ENCODE data around the gene GRIP1. TPM values are rescaled to one million over a fixed set of nuclear protein-coding genes. Genes with fewer than 3 reads are reported as not detected.
"Not testable (repeated sequence)": the region's sequence is repeated elsewhere in the genome, so short reads cannot be mapped to it uniquely, and the experiment has no call there.

Gene GRIP1
- total RNA-seq, 2 experiments from 2014 or later = 0.53 to 2.4 TPM

DNA sequence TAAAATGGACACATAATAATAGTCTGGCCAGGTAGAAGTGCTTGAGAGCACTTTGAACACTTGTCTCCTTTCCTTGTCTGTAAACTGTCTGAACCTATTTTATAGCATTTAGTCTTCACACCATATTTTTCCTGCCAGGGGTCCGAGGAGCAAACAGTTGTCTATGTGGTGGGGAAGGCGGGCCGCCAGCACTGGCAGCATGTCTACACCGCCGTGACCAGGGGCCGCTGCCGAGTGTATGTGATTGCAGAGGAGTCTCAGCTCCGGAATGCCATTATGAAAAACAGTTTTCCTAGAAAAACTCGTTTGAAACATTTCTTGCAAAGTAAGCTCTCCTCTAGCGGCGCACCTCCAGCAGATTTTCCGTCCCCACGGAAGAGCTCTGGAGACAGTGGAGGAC is 347.9 kb downstream of the GRIP1 start:
- ATAC-seq (no peak), DNase-seq (no peak)
- intact Hi-C loops (cut with DNase I, micrococcal nuclease) = no loop called here
- Mint-ChIP-seq H3K27ac (no peak overlapping the region), H3K4me3 (no peak overlapping the region), H3K36me3 (ENCODE audit: low read depth) (peaks cover 49% of the 10 kb centered on the region), H3K27me3 (no peaks in the 10 kb centered on the region), H3K4me1 (peaks cover 24% of the 10 kb centered on the region), H3K9me3 (ENCODE audit: low read depth) (no peaks in the 10 kb centered on the region)
- POLR2A ChIA-PET = no interaction called here
- CTCF ChIA-PET = no interaction called here

DNA sequence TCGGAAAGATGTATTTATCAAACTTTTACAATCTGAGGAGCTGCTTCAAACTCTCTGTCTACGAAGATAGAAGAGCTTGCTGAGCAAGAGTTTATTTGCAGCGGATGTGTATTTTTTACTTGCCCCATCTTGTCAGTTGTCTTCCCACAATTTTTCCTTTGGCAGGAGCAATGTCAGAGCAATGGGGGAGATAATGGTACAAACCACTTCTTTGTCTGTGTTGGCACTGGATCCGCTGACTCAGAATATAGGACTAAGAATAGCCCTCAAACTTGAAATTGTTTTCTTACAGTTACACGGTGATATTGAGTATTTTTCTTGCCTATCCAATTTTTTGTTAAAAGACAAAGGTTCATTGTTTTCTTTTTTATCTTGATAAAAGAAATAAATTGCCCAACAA is 348.9 kb downstream of the GRIP1 start:
- DNase-seq (no peak), ATAC-seq (no peak)
- H3K9me3 Mint-ChIP-seq (ENCODE audit: low read depth) = no peaks in the 10 kb centered on the region
- no peak overlapping the region for H3K4me3 Mint-ChIP-seq
- H3K27me3 Mint-ChIP-seq = no peaks in the 10 kb centered on the region
- CTCF ChIA-PET = interaction anchor here (1.0 kb wide), 1 partner anchor 11 kb away, joined by 3 read pairs; no protein-coding TSS in a partner anchor
- H3K27ac Mint-ChIP-seq = no peak overlapping the region
- intact Hi-C loops (cut with DNase I, micrococcal nuclease) = no loop called here
- POLR2A ChIA-PET = no interaction called here
- peaks cover 58% of the 10 kb centered on the region for H3K36me3 Mint-ChIP-seq (ENCODE audit: low read depth)
- H3K4me1 Mint-ChIP-seq = peaks cover 24% of the 10 kb centered on the region

DNA sequence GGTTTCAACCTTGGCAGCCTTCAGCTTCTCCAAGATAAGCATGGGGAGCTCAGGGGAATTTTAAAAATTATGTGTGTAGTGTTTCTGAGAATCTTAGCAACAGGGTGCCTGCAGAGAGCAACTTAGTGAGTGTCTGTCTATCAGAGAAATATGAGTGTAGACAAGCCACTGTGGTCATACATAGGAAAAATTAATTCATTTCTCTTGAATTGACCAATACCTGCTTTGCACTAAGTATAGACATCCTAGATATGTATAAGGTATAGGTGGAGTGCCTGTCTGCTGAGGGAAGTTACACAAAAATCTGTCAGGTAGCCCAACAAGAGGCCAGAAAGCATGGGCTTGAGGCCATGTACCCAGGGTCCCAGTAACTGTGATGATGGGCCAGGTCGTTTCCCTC is 355.9 kb downstream of the GRIP1 start:
- no peak for DNase-seq
- CTCF ChIA-PET = no interaction called here
- no peaks in the 10 kb centered on the region for H3K27me3 Mint-ChIP-seq

DNA sequence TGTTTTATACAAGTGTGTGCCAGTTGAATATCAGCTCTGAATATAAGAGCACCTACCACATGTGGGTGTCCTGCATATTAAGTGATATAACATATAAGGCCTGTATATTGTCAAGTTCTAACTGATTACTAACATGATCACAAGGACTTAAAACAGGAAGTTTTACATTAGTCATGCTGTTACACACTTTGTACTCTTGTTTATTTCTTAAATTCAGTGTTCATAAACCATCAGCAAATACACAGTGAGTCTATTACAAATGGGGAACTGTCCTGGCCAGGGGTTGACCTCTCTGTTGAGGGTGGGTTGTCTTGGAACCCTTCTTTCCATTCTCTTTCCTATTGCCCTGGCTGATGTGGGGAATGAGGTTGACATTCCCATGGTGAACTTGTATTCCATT is 357.4 kb downstream of the GRIP1 start:
- Mint-ChIP-seq H3K36me3 (ENCODE audit: low read depth) (peaks cover 62% of the 10 kb centered on the region), H3K4me3 (no peak overlapping the region), H3K9me3 (ENCODE audit: low read depth) (no peaks in the 10 kb centered on the region), H3K27me3 (no peaks in the 10 kb centered on the region), H3K27ac (peak overlapping the region; percentile 35), H3K4me1 (peaks cover 35% of the 10 kb centered on the region)
- ChIA-PET POLR2A (no interaction called here), CTCF (interaction anchor here (0.8 kb wide), 1 partner anchor 12 kb away, joined by 3 read pairs; no protein-coding TSS in a partner anchor)
- ATAC-seq = peak; percentile 30
- no peak for DNase-seq
- intact Hi-C loops (cut with DNase I, micrococcal nuclease) = no loop called here

More for the DNA sequence above, 355.9 kb downstream of the GRIP1 start:
- Mint-ChIP-seq H3K9me3 (ENCODE audit: low read depth) (no peaks in the 10 kb centered on the region), H3K27ac (peak overlapping the region; percentile 49), H3K4me3 (no peak overlapping the region), H3K36me3 (ENCODE audit: low read depth) (peaks cover 65% of the 10 kb centered on the region), H3K4me1 (peaks cover 32% of the 10 kb centered on the region)
- POLR2A ChIA-PET = no interaction called here
- intact Hi-C loops (cut with DNase I, micrococcal nuclease) = no loop called here
- ATAC-seq = peak; percentile 51

DNA sequence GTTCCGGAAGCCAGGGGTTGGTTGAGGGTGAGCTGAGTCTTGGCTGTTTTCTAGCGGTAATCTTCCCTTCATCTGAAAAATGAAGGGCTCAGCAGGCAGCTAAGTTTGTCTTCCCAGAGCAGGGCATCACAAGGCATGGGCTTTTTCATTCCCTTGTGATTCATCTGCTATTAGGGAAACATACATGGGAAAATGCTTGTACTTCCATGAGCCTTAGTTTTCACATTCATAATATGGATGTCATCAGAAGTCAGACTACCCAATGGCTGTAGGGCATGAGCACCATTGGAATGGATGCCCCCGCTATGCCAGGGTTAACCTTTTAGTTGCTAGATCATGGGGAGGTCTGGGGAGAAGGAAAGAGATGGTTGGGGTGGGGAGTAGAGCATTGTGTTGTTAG is 357.9 kb downstream of the GRIP1 start:
- Mint-ChIP-seq H3K4me3 (no peak overlapping the region), H3K27ac (no peak overlapping the region), H3K27me3 (no peaks in the 10 kb centered on the region), H3K36me3 (ENCODE audit: low read depth) (peaks cover 60% of the 10 kb centered on the region), H3K9me3 (ENCODE audit: low read depth) (no peaks in the 10 kb centered on the region), H3K4me1 (peaks cover 37% of the 10 kb centered on the region)
- ATAC-seq = no peak
- intact Hi-C loops (cut with DNase I, micrococcal nuclease) = no loop called here
- CTCF ChIA-PET = interaction anchor here (0.9 kb wide), 1 partner anchor 11 kb away, joined by 3 read pairs; no protein-coding TSS in a partner anchor
- POLR2A ChIA-PET = no interaction called here
- DNase-seq = no peak

DNA sequence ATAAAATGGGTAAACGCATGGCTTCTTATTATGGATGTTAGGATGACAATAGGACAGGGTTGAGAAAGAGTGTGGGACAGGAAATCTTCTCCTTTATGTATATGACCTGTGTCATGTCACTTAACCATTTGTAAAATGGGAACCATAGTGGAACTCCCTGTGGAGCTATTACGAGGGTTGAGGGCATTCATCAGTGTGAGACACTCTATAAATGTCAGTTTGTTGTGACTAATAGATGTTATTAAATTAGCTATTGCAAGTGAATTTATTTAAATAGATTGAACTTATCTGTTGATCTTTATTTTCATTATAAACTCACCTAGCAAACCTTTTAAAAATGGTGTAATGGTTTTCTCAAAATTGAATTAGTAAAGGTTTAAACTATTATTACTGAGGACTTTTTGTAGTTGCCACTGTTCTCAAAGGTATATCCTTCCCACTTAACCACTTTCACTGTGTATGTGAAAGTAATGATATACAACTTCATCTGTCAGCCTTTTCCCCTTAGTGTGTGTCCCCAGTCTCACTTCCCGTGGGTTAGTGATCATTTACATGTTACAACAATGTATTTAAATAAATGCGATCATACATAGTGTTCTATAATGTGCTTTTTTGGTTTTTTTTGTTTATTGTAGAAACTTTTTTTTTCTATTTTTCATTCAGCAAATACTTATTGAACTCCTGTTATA is 359.5 kb downstream of the GRIP1 start:
- peaks cover 52% of the 10 kb centered on the region for H3K36me3 Mint-ChIP-seq (ENCODE audit: low read depth)
- no peak overlapping the region for H3K4me3 Mint-ChIP-seq
- POLR2A ChIA-PET = no interaction called here
- DNase-seq (no peak), ATAC-seq (no peak)
- no peaks in the 10 kb centered on the region for H3K27me3 Mint-ChIP-seq
- H3K9me3 Mint-ChIP-seq (ENCODE audit: low read depth) = no peaks in the 10 kb centered on the region
- peaks cover 43% of the 10 kb centered on the region for H3K4me1 Mint-ChIP-seq
- CTCF ChIA-PET = interaction anchor here (1.0 kb wide), 1 partner anchor 10 kb away, joined by 3 read pairs; no protein-coding TSS in a partner anchor
- intact Hi-C loops (cut with DNase I, micrococcal nuclease) = no loop called here
- no peak overlapping the region for H3K27ac Mint-ChIP-seq

DNA sequence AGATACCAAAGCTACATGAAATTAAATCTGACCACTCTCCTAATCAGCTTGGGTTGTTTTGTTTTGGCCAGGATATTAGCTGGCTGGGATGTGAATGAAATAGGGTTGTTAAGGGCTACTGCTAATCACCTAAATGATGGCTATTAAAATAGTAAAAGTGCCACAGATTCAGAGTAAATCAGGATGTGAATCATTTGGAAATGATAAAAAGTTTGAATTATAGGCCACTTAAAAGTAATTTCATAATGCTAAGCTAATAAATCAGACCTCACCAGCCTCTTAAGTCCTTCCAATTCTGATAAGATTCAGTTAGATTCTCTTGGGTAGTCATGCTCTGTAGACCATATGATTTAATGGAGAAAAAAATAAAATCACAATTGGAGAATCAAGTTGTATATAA is 364.6 kb downstream of the GRIP1 start:
- POLR2A ChIA-PET = interaction anchor here (1.2 kb wide), 1 partner anchor 12 kb away, joined by 3 read pairs; the partner anchor contains the start of gene HELB
- Mint-ChIP-seq H3K36me3 (ENCODE audit: low read depth) (peaks cover 58% of the 10 kb centered on the region), H3K4me3 (no peak overlapping the region), H3K27me3 (no peaks in the 10 kb centered on the region), H3K4me1 (peaks cover 63% of the 10 kb centered on the region), H3K9me3 (ENCODE audit: low read depth) (no peaks in the 10 kb centered on the region), H3K27ac (no peak overlapping the region)
- CTCF ChIA-PET = interaction anchor here (1.2 to 1.4 kb wide), 2 partner anchors 116 to 380 kb away, joined by 3 read pairs; no protein-coding TSS in a partner anchor
- intact Hi-C loops (cut with DNase I, micrococcal nuclease) = no loop called here
- ATAC-seq = no peak
- DNase-seq = no peak

DNA sequence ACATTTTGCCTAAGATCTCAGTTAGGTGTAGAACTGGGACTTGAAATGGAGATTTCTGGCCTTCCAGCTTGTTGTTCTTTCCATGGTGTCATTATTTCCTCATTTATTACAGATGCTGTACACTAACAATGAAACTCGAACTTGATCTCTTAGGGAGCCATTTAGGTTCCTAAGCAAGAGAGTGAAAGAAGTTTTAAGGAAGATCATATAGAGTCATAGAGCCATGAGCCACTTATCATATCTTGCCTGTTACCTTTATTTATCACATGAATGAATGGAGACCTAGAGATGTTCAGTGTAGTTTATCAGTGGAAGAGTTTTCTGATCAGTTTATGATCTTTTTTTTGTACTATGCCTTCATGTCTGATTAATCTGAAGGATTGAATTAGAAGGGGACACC is 366.7 kb downstream of the GRIP1 start:
- POLR2A ChIA-PET = no interaction called here

DNA sequence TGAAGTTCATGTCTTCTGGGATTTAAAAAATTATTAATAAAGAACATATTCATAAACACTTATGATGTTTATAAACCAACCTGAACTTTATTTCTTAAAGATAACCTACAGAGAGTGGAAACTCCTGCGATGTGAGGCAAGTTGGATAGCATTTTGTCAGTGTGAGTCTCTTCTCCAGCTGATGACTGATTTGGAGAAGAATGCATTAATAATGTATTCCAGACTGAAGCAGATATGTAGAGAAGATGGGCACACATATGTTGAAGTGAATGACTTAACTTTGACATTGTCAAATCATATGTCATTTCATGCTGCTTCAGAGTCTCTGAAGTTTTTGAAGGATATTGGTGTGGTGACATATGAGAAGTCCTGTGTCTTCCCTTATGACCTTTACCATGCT is 369.3 kb downstream of the GRIP1 start:
- H3K36me3 Mint-ChIP-seq (ENCODE audit: low read depth) = peaks cover 75% of the 10 kb centered on the region
- H3K27me3 Mint-ChIP-seq = no peaks in the 10 kb centered on the region
- intact Hi-C loops (cut with DNase I, micrococcal nuclease) = loop anchor here in 1 of 2 experiments (10.0 kb wide), 2 partner anchors 1635 to 1905 kb away; partner anchors contain the start of gene XPOT
- H3K9me3 Mint-ChIP-seq (ENCODE audit: low read depth) = no peaks in the 10 kb centered on the region
- peaks cover 76% of the 10 kb centered on the region for H3K4me1 Mint-ChIP-seq
- ChIA-PET CTCF (interaction anchor here (1.2 kb wide), 1 partner anchor 12 kb away, joined by 3 read pairs; no protein-coding TSS in a partner anchor), POLR2A (no interaction called here)
- no peak overlapping the region for H3K27ac Mint-ChIP-seq
- DNase-seq = no peak
- ATAC-seq = peak; percentile 31
- no peak overlapping the region for H3K4me3 Mint-ChIP-seq

More for the DNA sequence above, 366.7 kb downstream of the GRIP1 start:
- Mint-ChIP-seq H3K4me3 (no peak overlapping the region), H3K27me3 (no peaks in the 10 kb centered on the region), H3K27ac (peak overlapping the region; percentile 59), H3K4me1 (peaks cover 66% of the 10 kb centered on the region), H3K9me3 (ENCODE audit: low read depth) (no peaks in the 10 kb centered on the region), H3K36me3 (ENCODE audit: low read depth) (peaks cover 60% of the 10 kb centered on the region)
- ATAC-seq (peak; percentile 64), DNase-seq (no peak)
- intact Hi-C loops (cut with DNase I, micrococcal nuclease) = loop anchor here in 1 of 2 experiments (1.0 kb wide), 1 partner anchor 8 kb away; no protein-coding TSS in a partner anchor
- CTCF ChIA-PET = interaction anchor here (1.4 to 1.7 kb wide), 2 partner anchors 18 to 33 kb away, joined by 4 to 8 read pairs; no protein-coding TSS in a partner anchor

DNA sequence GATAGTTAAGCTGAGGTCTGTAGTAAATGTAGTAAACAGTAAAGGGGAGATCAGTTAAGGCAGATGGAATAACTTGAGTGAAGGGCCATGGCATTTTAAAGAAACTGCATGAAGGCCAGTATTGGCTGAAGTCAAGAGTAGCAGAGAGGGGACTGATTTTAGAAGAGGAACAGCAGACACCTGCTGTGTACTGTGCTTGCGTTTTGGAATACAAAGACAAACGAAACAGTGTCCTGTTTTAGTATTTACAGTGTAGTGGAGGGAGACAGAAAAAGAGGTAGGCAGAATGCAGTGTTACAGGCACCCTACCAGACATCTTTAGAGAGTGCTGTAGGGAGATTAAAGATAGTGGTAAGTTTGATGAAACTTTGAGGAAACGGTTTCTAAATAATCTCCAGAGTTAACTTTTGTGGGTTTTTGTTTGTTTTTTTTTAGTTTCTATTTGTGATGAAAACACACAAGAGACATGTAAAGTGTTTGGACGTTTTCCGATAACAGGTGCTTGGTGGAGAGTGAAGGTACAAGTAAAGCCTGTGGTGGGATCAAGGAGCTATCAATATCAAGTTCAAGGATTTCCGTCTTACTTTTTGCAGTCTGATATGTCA is 374.5 kb downstream of the GRIP1 start:
- intact Hi-C loops (cut with DNase I, micrococcal nuclease) = loop anchor here in 1 of 2 experiments (1.0 to 10.0 kb wide), 4 partner anchors 8 to 1900 kb away; partner anchors contain the start of genes RASSF3 and XPOT
- Mint-ChIP-seq H3K27me3 (no peaks in the 10 kb centered on the region), H3K4me1 (peaks cover 48% of the 10 kb centered on the region), H3K9me3 (ENCODE audit: low read depth) (no peaks in the 10 kb centered on the region), H3K27ac (peak overlapping the region; percentile 100), H3K36me3 (ENCODE audit: low read depth) (peaks cover 49% of the 10 kb centered on the region), H3K4me3 (peak overlapping the region; percentile 96)
- DNase-seq (no peak), ATAC-seq (no peak)
- ChIA-PET CTCF (interaction anchor here (0.6 to 2.5 kb wide), 4 partner anchors 31 to 135 kb away, joined by 3 to 7 read pairs (median 4); no protein-coding TSS in a partner anchor), POLR2A (no interaction called here)

DNA sequence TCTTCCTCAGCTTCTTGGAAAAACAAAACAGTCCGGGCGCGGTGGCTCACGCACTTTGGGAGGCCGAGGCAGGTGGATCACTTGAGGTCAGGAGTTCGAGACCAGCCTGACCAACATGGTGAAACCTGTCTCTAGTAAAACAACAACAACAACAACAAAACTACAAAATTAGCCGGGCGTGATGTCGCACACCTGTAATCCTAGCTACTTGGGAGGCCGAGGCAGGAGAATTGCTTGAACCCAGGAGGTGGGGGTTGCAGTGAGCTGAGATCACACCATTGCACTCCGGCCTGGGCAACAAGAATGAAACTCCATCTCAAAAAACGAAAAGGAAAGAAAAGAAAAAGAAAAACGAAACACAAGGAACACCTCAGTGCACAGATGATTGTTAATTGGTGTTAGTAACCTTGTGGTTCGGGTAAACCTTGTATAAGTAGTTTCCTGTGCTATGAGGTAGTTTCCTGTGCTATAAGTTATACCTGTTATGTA is 375.5 kb downstream of the GRIP1 start:
- intact Hi-C loops (cut with DNase I, micrococcal nuclease) = loop anchor here (1.0 to 10.0 kb wide), 7 partner anchors 35 to 1899 kb away; partner anchors contain the start of genes CAND1 (in 1 of the 2), LLPH (in 1 of the 2), RASSF3 (in 1 of the 2) and XPOT (in 1 of the 2)
- POLR2A ChIA-PET = interaction anchor here (0.7 to 1.4 kb wide), 4 partner anchors 11 to 133 kb away, joined by 3 to 8 read pairs (median 3); partner anchors contain the start of gene TMBIM4
- not testable (repeated sequence) for H3K27me3 Mint-ChIP-seq

More for the DNA sequence above, 375.5 kb downstream of the GRIP1 start:
- DNase-seq = peak; percentile 51
- peak overlapping the region; percentile 96 for H3K4me3 Mint-ChIP-seq
- H3K4me1 Mint-ChIP-seq = peaks cover 43% of the 10 kb centered on the region
- peak; percentile 72 for ATAC-seq
- CTCF ChIA-PET = interaction anchor here (0.8 to 2.5 kb wide), 4 partner anchors 25 to 134 kb away, joined by 3 to 7 read pairs (median 4); no protein-coding TSS in a partner anchor
- H3K9me3 Mint-ChIP-seq (ENCODE audit: low read depth) = not testable (repeated sequence)
- peak overlapping the region; percentile 100 for H3K27ac Mint-ChIP-seq
- H3K36me3 Mint-ChIP-seq (ENCODE audit: low read depth) = peaks cover 43% of the 10 kb centered on the region
